H9 (cell line): Measurements from ENCODE around the gene TMEM239. TPM values are rescaled to one million over a fixed set of nuclear protein-coding genes. Genes with fewer than 3 reads are reported as not detected.

Experiments used
- DNase-seq: peaks from one replicate; pipeline ENCODE4 v3.0.0-alpha.2; 2017
- H2AFZ ChIP-seq: one replicate; pipeline ENCODE4 v1.6.1; 2013; ENCODE audit warnings: mild to moderate bottlenecking, low read length, control low read depth, moderate library complexity
- H2AK5ac ChIP-seq: 2 replicates; pipeline ENCODE4 v1.6.1; 2013; ENCODE audit warnings: low read length, control low read depth, mixed read lengths; ENCODE audit not compliant: insufficient read length
- H2BK120ac ChIP-seq: one replicate; pipeline ENCODE4 v1.6.1; 2013; ENCODE audit warnings: low read depth, mild to moderate bottlenecking, low read length, control low read depth, inconsistent platforms; ENCODE audit not compliant: poor library complexity, severe bottlenecking
- H2BK12ac ChIP-seq: 2 replicates; pipeline ENCODE4 v1.6.1; 2013; ENCODE audit warnings: low read length, control low read depth, mixed read lengths, low read depth; ENCODE audit not compliant: insufficient read length
- H2BK15ac ChIP-seq: 2 replicates; pipeline ENCODE4 v1.6.1; 2013; ENCODE audit warnings: low read depth, low read length, control low read depth
- H2BK20ac ChIP-seq: one replicate; pipeline ENCODE4 v1.6.1; 2013; ENCODE audit warnings: low read depth, mild to moderate bottlenecking, low read length, control low read depth, inconsistent platforms; ENCODE audit not compliant: poor library complexity, severe bottlenecking
- H2BK5ac ChIP-seq: 2 replicates; pipeline ENCODE4 v1.6.1; 2013; ENCODE audit warnings: low read length, control low read depth, mixed read lengths; ENCODE audit not compliant: insufficient read length
- H3K14ac ChIP-seq: 2 replicates; pipeline ENCODE4 v1.6.1; 2013; ENCODE audit warnings: low read length, control low read depth; ENCODE audit not compliant: insufficient read depth
- H3K18ac ChIP-seq: 2 replicates; pipeline ENCODE4 v1.6.1; 2013; ENCODE audit warnings: low read depth, mild to moderate bottlenecking, mixed read lengths, low read length, control low read depth; ENCODE audit not compliant: insufficient read length
- H3K23ac ChIP-seq: 2 replicates; pipeline ENCODE4 v1.6.1; 2013; ENCODE audit warnings: low read length, control low read depth, mixed read lengths, low read depth; ENCODE audit not compliant: insufficient read length
- H3K23me2 ChIP-seq: 2 replicates; pipeline ENCODE4 v1.6.1; 2013; ENCODE audit warnings: low read depth, mild to moderate bottlenecking, mixed read lengths, low read length, control low read depth; ENCODE audit not compliant: insufficient read length, poor library complexity, severe bottlenecking
- H3K27ac ChIP-seq: 2 replicates; pipeline ENCODE4 v1.5.1; 2013; ENCODE audit warnings: low read length, control low read depth, mixed read lengths, low read depth; ENCODE audit not compliant: insufficient read length
- H3K27me3 ChIP-seq: 2 replicates; pipeline ENCODE4 v1.6.1; 2013; ENCODE audit warnings: low read length, control low read depth, inconsistent platforms; ENCODE audit not compliant: insufficient read depth
- H3K4ac ChIP-seq: 2 replicates; pipeline ENCODE4 v1.6.1; 2013; ENCODE audit warnings: low read depth, mild to moderate bottlenecking, control low read depth, inconsistent platforms, low read length, moderate library complexity
- H3K4me1 ChIP-seq: 2 replicates; pipeline ENCODE4 v1.6.1; 2013; ENCODE audit warnings: low read length, control low read depth, inconsistent platforms; ENCODE audit not compliant: insufficient read depth
- H3K4me2 ChIP-seq: 2 replicates; pipeline ENCODE4 v1.6.1; 2013; ENCODE audit warnings: low read length, control low read depth, mixed read lengths; ENCODE audit not compliant: insufficient read length, insufficient read depth
- H3K56ac ChIP-seq: 2 replicates; pipeline ENCODE4 v1.6.1; 2013; ENCODE audit warnings: low read depth, mild to moderate bottlenecking, mixed read lengths, low read length, control low read depth; ENCODE audit not compliant: insufficient read length
- H3K79me1 ChIP-seq: 2 replicates; pipeline ENCODE4 v1.6.1; 2013; ENCODE audit warnings: low read depth, mild to moderate bottlenecking, moderate library complexity, low read length, control low read depth, inconsistent platforms; ENCODE audit not compliant: insufficient read depth, poor library complexity, severe bottlenecking
- H3K79me2 ChIP-seq: 2 replicates; pipeline ENCODE4 v1.6.1; 2013; ENCODE audit warnings: low read length, control low read depth, inconsistent platforms; ENCODE audit not compliant: insufficient read depth
- H3K9ac ChIP-seq: 2 replicates; pipeline ENCODE4 v1.6.1; 2013; ENCODE audit warnings: low read length, control low read depth, mixed read lengths; ENCODE audit not compliant: insufficient read length; ENCODE audit errors: extremely low read depth
- H3K9me3 ChIP-seq: one replicate; pipeline ENCODE4 v1.6.1; 2013; ENCODE audit warnings: low read depth, low read length, inconsistent platforms; ENCODE audit not compliant: control insufficient read depth
- H3T11ph ChIP-seq: one replicate; pipeline ENCODE4 v1.6.1; 2013; ENCODE audit warnings: mild to moderate bottlenecking, low read length, control low read depth, inconsistent platforms
- H4K20me1 ChIP-seq: one replicate; pipeline ENCODE4 v1.6.1; 2013; ENCODE audit not compliant: control insufficient read depth, insufficient read length, insufficient read depth
- H4K5ac ChIP-seq: 2 replicates; pipeline ENCODE4 v1.6.1; 2013; ENCODE audit warnings: low read depth, mild to moderate bottlenecking, mixed read lengths, low read length, control low read depth; ENCODE audit not compliant: insufficient read length
- H4K8ac ChIP-seq: replicated peaks from 2 replicates; pipeline ENCODE4 v1.6.1; 2013; ENCODE audit warnings: low read length, control low read depth, mixed read lengths, low read depth; ENCODE audit not compliant: insufficient read length
- H4K91ac ChIP-seq: 2 replicates; pipeline ENCODE4 v1.6.1; 2013; ENCODE audit warnings: low read depth, mild to moderate bottlenecking, moderate library complexity, mixed read lengths, low read length, control low read depth; ENCODE audit not compliant: insufficient read length
- H3K27ac Mint-ChIP-seq, 3 experiments: 2 replicates in 2 of 3; 3 replicates in 1 of 3; pipeline ENCODE4 v1.8.0; 2020 to 2021; ENCODE audit warnings: mixed read lengths in 3 of 3, mild to moderate bottlenecking in 1 of 3, moderate library complexity in 1 of 3
- H3K27me3 Mint-ChIP-seq: 2 replicates; pipeline ENCODE4 v1.8.0; 2021; ENCODE audit warnings: low read depth, mild to moderate bottlenecking, moderate library complexity, mixed read lengths
- H3K36me3 Mint-ChIP-seq, 3 experiments: 2 replicates in 2 of 3; 3 replicates in 1 of 3; pipeline ENCODE4 v1.8.0; 2020 to 2021; ENCODE audit warnings: low read depth in 3 of 3, mixed read lengths in 3 of 3; ENCODE audit not compliant: insufficient read depth in 1 of 3
- H3K4me1 Mint-ChIP-seq, 2 experiments: 2 replicates each; pipeline ENCODE4 v1.8.0; 2020; ENCODE audit warnings: mixed read lengths in 2 of 2
- H3K4me3 Mint-ChIP-seq, 2 experiments: 2 replicates in 1 of 2; 3 replicates in 1 of 2; pipeline ENCODE4 v1.8.0; 2020 to 2021; ENCODE audit warnings: mild to moderate bottlenecking in 2 of 2, mixed read lengths in 2 of 2, moderate library complexity in 1 of 2
- H3K9me3 Mint-ChIP-seq, 2 experiments: 2 replicates in 1 of 2; 3 replicates in 1 of 2; pipeline ENCODE4 v1.8.0; 2020; ENCODE audit warnings: mild to moderate bottlenecking in 2 of 2, mixed read lengths in 2 of 2, moderate library complexity in 1 of 2
- WGBS: extraction: QIAGEN DNeasy Blood & Tissue Kit; methylation state at CpG from one replicate; pipeline ENCODE4 v1.1.7; 2013; ENCODE audit warnings: missing lambda C conversion rate, low lambda C conversion rate, mixed read lengths; ENCODE audit not compliant: insufficient read length; ENCODE audit errors: extremely low coverage; 5-methylcytosine and 5-hydroxymethylcytosine counted together
- total RNA-seq: library from RNA; stranded (reverse); gene quantifications from 2 replicates; pipeline ENCODE4 v1.2.1, GENCODE V29; 2021
- TF ChIP-seq, protein P1 (sequence below): fragments of 200-600 bp; sonication (generic); conservative IDR thresholded peaks from 3 replicates; pipeline ENCODE4 v1.8.0; 2021; ENCODE audit warnings: antibody characterized with exemption, mild to moderate bottlenecking

Gene TMEM239
- total RNA-seq, 1 experiment from 2014 or later = not detected

DNA sequence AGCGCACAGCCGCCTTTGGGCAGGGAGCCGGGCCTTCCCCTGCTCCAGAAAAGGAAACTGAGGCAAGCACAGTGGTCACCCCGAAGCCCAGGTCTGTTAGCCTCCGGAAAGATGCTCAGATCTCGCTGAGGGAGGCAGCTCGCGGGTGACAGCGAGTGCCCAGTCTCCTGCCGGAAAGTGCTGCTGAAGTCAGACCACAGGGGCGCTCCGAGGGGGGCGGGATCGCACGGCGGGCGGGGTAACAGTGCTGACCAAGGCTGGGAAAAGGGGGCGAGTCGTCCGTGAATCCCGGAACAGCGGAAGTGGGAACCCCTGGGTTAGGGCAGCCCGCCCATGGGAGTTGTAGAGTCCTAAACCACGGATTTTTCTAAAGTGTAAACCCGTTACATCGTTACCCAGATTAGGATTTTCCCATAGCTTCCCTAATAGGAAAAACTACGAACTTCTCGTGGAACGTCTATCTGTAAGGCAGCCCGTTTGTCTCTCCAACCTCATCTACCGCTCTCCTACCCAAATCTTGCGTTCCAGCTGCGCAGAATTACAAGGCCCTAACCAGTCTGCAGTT, 24.9 kb downstream of the TMEM239 start:
- H2AK5ac ChIP-seq = no peak overlapping the region

More for the DNA sequence above, 24.9 kb downstream of the TMEM239 start:
- Histone ChIP-seq H3K23ac (no peak overlapping the region), H4K8ac (no peak overlapping the region), H3K9ac (peak overlapping the region; percentile 40), H2BK5ac (no peak overlapping the region), H3K56ac (no peak overlapping the region), H3K4me2 (peak overlapping the region; percentile 83), H4K91ac (no peak overlapping the region), H3K18ac (no peak overlapping the region), H3K79me2 (no peaks in the 10 kb centered on the region), H2BK12ac (no peak overlapping the region), H2BK20ac (no peak overlapping the region), H3K27ac (no peak overlapping the region), H3K4ac (no peak overlapping the region), H2AFZ (no peak overlapping the region), H3K9me3 (no peaks in the 10 kb centered on the region), H3K27me3 (peaks cover 7% of the 10 kb centered on the region; the same call in 1 of the 2 replicates), H3K14ac (no peak overlapping the region), H3K79me1 (no peaks in the 10 kb centered on the region), H2BK15ac (no peak overlapping the region), H3K23me2 (peaks cover 7% of the 10 kb centered on the region), H3K4me1 (no peaks in the 10 kb centered on the region), H4K20me1 (no peaks in the 10 kb centered on the region), H4K5ac (no peak overlapping the region), H3T11ph (no peak overlapping the region), H2BK120ac (no peak overlapping the region)
- peaks cover 0 to 4% of the 10 kb centered on the region in 2 experiments; a peak in 1 of 5 replicates for H3K9me3 Mint-ChIP-seq
- H3K4me3 Mint-ChIP-seq = peak overlapping the region; percentile 80
- H3K27ac Mint-ChIP-seq = no peak overlapping the region; a peak in 1 of 7 replicates
- H3K36me3 Mint-ChIP-seq = peaks cover 3 to 19% (median 17%) of the 10 kb centered on the region in 3 experiments
- peak; percentile 61 for DNase-seq
- peaks cover 4 to 10% of the 10 kb centered on the region in 2 experiments for H3K4me1 Mint-ChIP-seq
- H3K27me3 Mint-ChIP-seq = peaks cover 12% of the 10 kb centered on the region
- WGBS = no CpG with 5 or more reads among the region's 33 CpGs
- TF ChIP-seq, protein P1, sequence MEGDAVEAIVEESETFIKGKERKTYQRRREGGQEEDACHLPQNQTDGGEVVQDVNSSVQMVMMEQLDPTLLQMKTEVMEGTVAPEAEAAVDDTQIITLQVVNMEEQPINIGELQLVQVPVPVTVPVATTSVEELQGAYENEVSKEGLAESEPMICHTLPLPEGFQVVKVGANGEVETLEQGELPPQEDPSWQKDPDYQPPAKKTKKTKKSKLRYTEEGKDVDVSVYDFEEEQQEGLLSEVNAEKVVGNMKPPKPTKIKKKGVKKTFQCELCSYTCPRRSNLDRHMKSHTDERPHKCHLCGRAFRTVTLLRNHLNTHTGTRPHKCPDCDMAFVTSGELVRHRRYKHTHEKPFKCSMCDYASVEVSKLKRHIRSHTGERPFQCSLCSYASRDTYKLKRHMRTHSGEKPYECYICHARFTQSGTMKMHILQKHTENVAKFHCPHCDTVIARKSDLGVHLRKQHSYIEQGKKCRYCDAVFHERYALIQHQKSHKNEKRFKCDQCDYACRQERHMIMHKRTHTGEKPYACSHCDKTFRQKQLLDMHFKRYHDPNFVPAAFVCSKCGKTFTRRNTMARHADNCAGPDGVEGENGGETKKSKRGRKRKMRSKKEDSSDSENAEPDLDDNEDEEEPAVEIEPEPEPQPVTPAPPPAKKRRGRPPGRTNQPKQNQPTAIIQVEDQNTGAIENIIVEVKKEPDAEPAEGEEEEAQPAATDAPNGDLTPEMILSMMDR = no peak
